Stimulated activated CD8-positive, alpha-beta memory T cell treated with anti-CD3 and anti-CD28 coated beads, Interleukin-4, amount 100 ng/mL, for 1 hour (primary cell): ENCODE data around the gene FGFR3.
"Not testable (repeated sequence)": the region's sequence is repeated elsewhere in the genome, so short reads cannot be mapped to it uniquely, and the experiment has no call there.

Experiments used
- DNase-seq, 2 donors: peaks; one replicate each; pipeline ENCODE4 v3.0.0-alpha.2; 2020; ENCODE audit warnings: low read depth in 2 of 2, low spot score in 1 of 2

Gene FGFR3

GRCh38 chr4:1815997-1816860 lies 23.1 kb downstream of the FGFR3 start:
- DNase-seq = no peak

GRCh38 chr4:1819284-1819683 lies 26.2 kb downstream of the FGFR3 start:
- DNase-seq = no peak

DNA sequence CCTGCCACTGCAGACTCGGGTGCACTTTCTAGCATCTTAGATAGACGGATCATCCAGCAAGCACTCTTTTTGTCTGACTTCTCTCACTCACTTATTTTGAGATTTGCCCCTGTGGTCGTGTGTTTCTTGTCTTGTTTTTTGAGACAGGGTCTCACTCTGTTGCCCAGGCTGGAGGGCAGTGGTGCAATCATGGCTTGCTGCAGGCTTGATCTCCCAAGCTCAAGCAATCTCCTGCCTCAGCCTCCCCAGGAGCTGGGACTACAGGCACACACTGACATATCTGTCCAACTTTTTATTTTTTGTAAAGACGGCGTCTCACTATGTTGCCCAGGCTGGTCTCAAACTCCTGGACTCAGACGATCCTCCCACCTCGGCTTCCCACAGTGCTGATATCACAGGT lies 26.7 kb downstream of the FGFR3 start:
- DNase-seq = no peak

DNA sequence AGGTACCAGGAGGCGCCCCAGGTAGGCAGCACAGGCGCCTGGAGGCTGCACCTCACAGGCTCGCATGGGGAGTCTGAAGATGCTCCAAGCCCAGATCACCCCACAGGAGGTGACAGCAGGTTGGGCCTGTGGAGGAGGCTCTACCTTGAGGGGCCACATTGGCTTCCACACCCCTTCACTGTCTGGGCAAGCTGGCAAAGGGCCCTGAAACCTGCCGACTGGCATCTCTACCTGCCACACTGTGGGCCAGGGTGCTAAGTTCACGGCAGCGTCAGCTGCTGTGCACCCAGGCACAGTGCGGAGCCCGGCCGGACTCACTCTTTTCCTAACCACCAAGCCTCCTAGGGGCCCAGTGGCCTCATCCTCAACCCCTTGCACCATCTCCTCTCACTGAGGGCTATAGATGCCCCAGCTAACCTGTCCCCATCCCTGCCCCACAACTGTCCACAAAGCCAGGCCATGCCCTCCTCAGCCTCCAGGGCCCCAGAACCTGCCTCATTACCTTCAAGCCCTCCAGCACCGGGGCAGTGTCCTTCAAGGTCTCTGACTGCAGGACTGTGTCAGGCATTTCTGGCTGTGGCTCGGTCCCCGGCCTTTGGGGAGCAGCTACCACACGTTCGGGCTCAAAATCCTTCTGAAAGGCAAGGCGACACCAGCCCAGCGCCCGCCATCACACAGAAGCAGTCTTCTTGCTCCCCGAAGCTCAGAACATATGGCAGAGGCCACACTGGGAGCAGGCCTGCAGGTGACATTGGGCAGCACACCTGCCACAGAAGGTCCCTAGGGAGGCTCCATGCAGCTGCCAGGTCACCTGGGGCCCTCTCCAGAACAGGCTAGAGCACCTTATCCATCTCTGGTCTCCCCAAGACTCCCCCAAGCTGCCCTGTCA lies 28.8 kb downstream of the FGFR3 start:
- no peak for DNase-seq

DNA sequence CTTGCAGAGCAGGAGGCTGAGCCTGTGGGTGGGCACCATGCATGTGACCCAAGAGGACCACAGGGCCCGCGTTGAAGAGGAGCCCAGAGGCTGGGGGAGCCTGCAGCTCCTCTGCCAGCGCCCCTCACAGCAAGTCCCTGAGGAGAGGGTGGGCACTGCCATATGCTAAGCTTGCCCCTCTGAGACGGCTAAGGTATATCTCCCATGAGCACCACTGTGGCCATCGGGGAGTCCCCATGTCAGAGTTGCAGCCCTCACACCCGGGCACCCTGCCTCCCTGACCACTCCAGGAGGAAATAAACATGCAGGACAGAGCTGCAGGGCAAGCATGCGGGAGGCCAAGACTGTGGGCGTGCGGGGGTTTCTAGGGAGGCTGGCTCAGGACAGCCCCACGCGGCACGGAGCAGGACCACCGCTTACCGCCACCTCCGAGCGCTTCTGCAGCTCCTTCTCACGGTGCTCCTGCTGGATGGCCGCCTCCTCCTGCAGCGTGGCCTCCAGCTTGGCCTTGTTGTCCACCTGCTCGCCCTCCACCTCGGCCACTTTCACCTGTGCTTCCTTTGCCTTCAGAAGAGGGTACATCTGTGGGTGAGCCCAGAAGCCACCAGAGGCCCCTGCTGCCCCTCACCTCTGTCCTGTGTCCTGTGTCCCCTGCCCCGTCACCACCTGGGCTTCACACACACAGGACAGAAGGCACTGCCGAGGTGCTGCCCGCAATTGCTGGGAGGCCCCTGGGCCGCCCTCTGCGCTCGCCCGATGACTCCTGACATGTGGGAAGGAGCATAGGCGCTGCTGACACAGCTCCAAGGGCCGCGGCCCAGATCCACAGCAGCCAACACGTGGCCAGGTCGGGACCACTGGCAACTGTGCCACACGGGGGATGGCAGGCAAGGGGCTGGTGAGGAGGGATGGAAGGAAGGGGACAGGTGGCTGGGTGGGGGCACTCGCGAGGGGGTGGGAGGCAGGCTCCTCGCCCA lies 29.8 kb downstream of the FGFR3 start:
- DNase-seq = no peak

DNA sequence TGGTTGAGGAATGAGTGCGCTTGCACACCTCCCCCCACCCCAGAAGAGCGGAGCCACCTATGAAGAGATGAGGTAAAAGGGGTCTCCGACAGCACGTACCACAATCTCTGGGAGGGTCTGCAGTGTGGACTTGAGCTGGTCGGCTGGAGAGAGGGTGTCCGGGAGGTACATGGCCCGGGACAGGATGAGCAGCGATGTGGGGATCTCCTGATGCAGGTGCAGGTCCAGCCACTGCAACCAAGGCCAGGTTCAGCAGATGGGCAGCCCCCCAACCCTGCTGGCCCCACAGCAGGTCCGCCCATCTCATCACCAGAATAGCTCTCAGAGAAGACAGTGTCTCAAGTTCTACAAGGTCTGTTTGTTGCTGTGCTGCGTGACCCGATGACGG lies 30.4 kb downstream of the FGFR3 start:
- DNase-seq = no peak

DNA sequence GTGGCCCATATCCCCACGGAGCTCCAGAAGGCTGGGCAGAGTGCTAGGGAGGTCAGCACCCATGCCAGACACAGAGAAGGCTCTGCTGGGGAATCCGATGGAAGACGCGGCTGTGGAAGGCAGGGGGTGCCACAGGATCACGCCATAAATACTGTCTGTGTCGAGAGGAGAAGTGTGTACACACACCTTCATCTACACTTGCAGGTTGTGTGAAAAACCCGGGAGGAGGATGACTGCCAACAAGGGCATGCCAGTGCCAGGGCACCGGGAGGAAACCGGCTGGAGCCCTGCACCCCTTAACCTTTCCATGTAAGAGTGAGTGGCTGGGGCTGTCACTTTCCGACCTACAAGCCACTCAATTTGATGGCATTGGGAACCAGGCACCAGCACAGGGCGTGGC lies 31.7 kb downstream of the FGFR3 start:
- DNase-seq = no peak

DNA sequence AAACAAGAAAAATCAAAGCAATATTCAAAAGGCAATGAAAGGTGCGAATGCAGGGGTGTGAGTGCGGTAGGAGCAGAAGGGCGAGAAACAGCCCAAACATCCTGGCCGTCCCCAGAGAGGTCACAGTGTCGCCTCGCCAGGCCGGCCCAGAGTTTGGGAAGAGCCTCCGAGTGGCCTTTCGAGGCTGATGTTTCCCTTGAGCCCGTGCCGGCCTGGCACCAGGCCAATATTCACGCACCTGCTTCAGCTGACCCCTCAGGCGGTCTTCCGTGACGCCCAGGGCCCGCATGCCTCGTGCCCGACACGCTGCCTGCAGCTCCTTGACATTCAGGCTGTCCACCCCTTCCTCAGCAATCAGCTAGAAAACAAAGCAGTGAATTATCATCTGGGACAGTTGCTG lies 32.2 kb downstream of the FGFR3 start:
- DNase-seq = no peak

DNA sequence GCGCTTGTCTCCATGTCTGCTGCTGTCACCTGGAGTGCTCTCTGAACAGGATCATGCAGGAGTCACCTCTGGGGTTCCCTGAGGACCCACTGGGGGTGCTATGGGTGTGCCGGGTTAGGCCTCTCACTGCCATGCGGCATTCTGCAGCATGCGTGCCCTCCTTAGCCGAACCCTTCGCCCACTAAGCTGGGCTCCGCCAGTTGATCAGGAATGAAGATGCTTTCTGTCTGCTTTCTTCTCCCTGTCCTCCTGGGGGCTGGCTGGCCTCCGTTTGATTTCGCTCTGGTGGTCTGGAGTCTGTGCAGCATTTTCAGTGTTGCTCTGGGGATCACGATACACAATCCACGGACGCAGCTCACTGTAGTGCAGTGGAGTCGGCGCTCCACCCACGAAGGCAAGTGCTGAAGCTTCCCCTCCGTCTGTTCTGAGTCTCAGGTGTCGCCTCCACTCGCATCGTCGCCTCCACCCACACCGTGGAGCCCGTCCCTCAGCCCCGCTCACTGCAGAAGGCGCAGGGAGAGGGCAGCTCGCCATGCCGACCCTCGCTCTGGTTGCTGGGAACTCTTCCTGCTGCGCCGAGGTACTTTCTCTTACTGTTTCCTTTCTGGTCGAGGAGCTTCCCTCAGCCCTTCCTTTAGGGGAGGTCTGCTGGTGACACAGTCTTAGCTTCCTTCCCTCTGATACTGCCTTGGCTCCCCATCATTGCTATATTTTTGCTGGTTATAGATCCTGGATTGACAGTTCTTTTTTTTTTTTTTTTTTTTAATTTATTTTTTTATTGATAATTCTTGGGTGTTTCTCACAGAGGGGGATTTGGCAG lies 33.6 kb downstream of the FGFR3 start:
- no peak for DNase-seq

DNA sequence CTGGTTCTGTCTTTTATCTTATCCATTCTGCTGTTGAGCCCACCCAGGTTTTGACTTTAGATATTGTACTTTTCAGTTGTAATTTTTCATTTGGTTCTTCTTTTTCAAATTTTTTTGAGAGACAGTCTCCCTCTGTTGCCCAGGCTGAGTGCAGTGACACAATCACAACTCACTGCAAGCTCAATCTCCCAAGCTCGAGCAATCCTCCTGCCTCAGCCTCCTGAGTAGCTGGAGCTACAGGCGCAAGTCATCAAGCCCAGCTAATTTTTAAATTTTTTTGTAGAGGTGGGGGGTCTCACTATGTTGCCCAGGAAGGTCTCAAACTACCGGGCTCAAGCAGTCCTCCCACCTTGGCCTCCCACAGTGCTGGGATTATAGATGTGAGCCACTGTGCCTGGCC lies 37.1 kb downstream of the FGFR3 start:
- DNase-seq = no peak

DNA sequence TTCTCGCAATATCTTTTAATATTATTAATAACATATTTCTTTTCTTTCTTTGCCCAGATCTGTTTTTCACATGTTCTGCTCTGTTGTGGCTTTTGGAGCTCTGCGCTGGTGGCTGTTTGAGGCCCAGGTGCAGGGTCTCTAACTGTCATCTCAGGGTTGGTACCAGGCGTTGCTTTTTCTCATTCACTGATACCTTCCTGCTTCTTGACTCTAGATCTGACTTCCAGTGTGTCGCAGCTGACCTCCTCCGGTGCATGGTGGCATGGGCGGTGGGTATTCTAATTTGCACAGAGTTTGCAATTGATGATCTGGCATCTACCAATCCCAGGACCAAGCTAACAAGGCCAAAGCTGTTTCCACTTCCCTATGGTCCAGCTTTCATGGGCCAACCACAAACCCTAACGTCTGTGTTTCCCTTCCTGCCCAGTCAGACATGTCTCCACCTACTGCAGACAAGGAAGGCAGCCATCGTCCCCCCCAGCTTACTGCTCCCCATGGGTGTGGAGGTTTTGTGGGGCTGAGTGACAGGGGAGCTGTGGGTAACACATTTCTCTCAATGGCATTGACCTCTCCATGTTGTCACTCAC lies 37.6 kb downstream of the FGFR3 start:
- DNase-seq = no peak

DNA sequence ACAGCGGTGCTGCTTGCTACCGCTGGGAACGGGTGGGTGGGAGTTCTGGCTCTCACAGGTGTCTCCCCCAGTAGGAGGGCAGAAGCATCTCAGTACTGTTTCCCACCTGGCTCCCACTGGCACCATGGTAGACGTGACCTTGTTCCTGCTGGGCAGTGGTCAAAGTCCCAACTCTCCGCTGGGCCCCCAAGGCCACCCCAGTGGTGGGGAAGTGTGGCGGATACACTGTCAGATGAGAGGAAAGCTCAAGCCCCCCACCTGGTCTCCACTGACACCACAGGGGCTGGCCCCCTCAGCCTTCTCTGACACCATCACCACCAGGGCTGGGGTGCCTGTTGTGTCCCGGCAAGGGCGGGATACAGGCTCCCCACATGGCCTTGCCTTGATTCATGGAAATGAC lies 38.2 kb downstream of the FGFR3 start:
- DNase-seq = no peak

DNA sequence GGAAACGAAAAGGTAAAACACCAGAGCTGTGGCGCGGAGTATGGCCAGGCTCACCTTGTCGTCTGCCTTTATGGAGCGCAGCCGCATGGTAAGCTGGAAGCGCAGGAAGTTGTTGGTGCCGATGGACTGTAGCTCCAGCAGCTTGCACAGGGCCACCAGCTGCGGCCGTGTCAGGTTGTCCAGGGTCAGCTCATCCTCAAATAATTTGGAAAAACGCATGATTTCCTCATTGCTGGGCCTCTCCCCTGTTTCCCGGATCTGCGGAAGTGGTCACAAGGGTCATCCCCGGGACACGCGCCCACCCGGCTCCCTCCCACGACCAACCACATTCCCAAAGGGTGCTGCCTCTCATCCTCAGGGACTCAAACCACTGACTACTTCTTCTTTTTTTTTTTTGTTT lies 39.6 kb downstream of the FGFR3 start:
- no peak for DNase-seq

- DNase-seq = no peak
These were observed 40.4 kb downstream of the FGFR3 start for GRCh38 chr4:1833307-1834046.

GRCh38 chr4:1834047-1834775 lies 41.1 kb downstream of the FGFR3 start:
- no peak for DNase-seq

GRCh38 chr4:1835836-1836235 lies 42.7 kb downstream of the FGFR3 start:
- not testable (repeated sequence) for DNase-seq

- DNase-seq = no peak
These were observed 43.6 kb downstream of the FGFR3 start for GRCh38 chr4:1836650-1837049.

- DNase-seq = no peak
These were observed 44.0 kb downstream of the FGFR3 start for GRCh38 chr4:1837069-1837468.

DNA sequence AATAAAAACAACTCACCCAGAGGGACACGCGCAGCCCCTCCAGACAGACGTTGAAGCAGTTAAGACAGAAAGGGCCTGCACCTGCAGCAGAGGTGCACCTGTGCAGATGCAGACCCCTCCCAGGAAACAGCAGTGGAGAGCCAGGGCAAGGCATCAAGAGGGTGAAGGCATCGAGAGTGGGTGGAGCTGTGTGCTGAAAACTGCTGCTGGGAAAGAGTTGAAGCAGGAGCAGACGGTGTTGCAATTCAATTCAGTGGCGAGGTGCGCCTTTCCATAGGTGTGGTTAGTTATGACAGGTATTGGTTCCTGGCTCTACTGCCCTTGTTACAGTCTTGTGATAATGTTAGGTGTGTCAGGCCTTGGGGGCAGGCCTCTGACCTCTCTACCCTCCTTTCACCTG lies 46.2 kb downstream of the FGFR3 start:
- no peak for DNase-seq
